H7 (cell line): ENCODE measurements around the gene ACTL10. TPM values are rescaled to one million over a fixed set of nuclear protein-coding genes. Genes with fewer than 3 reads are reported as not detected.

ENCODE experiments used
- DNase-seq: peaks from one replicate; pipeline ENCODE4 v3.0.0; 2012
- H3K27me3 ChIP-seq: 2 replicates; pipeline ENCODE4 v1.6.0; 2011; ENCODE audit warnings: mild to moderate bottlenecking, low read length; ENCODE audit not compliant: control insufficient read depth, insufficient read depth
- H3K36me3 ChIP-seq: replicated peaks from 2 replicates; pipeline ENCODE4 v1.5.1; 2011; ENCODE audit warnings: low read length; ENCODE audit not compliant: control insufficient read depth, insufficient read depth
- H3K4me3 ChIP-seq: 2 replicates; pipeline ENCODE4 v1.5.1; 2011; ENCODE audit warnings: low read depth, mild to moderate bottlenecking, control low read depth, low read length, moderate library complexity; ENCODE audit not compliant: insufficient read depth
- total RNA-seq: library from RNA; depleted of rRNA; stranded (reverse); fragments of >200 nt; shearing (Covaris generic); gene quantifications from 2 replicates; pipeline ENCODE4 v1.2.3, GENCODE V29; 2014

Gene ACTL10
- total RNA-seq, 1 experiment from 2014 or later: 1.4 TPM

- DNase-seq: peak; percentile 74
Observed at GRCh38 chr20:33653900-33654596, 12.7 kb upstream of the ACTL10 start.

GRCh38 chr20:33654680-33655161, 12.0 kb upstream of the ACTL10 start:
- no peaks in the 10 kb centered on the region for H3K27me3 ChIP-seq
- DNase-seq: peak; percentile 53
- H3K36me3 ChIP-seq: peaks cover 4% of the 10 kb centered on the region
- no peak overlapping the region for H3K4me3 ChIP-seq

More at GRCh38 chr20:33653900-33654596, 12.7 kb upstream of the ACTL10 start:
- no peaks in the 10 kb centered on the region for H3K27me3 ChIP-seq
- no peak overlapping the region for H3K4me3 ChIP-seq
- peaks cover 4% of the 10 kb centered on the region for H3K36me3 ChIP-seq

GRCh38 chr20:33655164-33655563, 11.6 kb upstream of the ACTL10 start:
- Histone ChIP-seq H3K36me3 (peaks cover 4% of the 10 kb centered on the region), H3K27me3 (no peaks in the 10 kb centered on the region), H3K4me3 (no peak overlapping the region)
- DNase-seq: no peak

GRCh38 chr20:33656010-33656782, 10.5 kb upstream of the ACTL10 start:
- DNase-seq: peak; percentile 46
- Histone ChIP-seq H3K27me3 (no peaks in the 10 kb centered on the region), H3K36me3 (peaks cover 4% of the 10 kb centered on the region), H3K4me3 (no peak overlapping the region)

GRCh38 chr20:33656783-33657703, 9.7 kb upstream of the ACTL10 start:
- DNase-seq: peak; percentile 47
- peaks cover 4% of the 10 kb centered on the region for H3K36me3 ChIP-seq
- no peak overlapping the region for H3K4me3 ChIP-seq
- H3K27me3 ChIP-seq: no peaks in the 10 kb centered on the region

DNA sequence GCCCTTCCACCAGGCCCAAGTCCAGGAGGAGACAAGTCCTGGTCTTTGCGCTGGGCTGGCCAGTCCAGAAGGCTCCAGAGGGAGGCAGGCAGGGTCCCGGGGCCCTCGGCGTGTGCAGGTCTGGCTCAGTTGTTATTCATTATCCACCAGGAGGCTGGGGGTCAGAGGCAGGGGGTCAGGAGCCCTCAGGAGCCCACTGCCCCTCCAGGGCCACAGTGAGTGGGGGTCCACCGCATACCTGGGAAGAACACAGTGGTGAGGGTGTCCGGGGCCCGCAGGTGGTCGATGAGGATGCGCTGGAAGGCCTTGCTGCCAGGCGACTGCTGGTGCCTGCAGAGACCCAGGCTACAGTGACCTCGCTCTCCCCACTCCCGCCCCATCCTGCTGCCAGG, 9.0 kb upstream of the ACTL10 start:
- H3K4me3 ChIP-seq: no peak overlapping the region
- peaks cover 4% of the 10 kb centered on the region for H3K36me3 ChIP-seq
- H3K27me3 ChIP-seq: no peaks in the 10 kb centered on the region
- no peak for DNase-seq

- peak; percentile 53 for DNase-seq
- H3K27me3 ChIP-seq: no peaks in the 10 kb centered on the region
Observed at GRCh38 chr20:33658510-33658909, 8.2 kb upstream of the ACTL10 start.

DNA sequence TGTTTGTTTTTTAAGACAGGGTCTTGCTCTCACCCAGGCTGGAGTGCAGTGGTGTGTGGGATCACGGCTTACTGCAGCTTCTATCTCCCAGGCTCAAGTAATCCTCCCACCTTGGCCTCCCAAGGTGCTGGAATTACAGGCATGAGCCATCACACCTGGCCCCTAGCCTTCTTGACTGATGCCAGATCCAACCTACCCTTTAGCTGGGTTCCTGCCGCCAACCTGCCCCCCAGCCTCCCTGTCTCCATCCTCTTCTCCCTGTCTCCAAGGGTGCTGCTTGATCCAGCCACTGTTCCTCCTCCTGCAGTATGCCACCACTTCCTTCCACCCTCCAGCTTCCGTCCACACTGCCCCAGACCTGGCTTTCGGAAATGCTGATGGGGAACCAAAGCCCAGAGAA, 7.8 kb upstream of the ACTL10 start:
- H3K36me3 ChIP-seq: peaks cover 4% of the 10 kb centered on the region
- no peak for DNase-seq
- no peaks in the 10 kb centered on the region for H3K27me3 ChIP-seq
- no peak overlapping the region for H3K4me3 ChIP-seq

More at GRCh38 chr20:33658510-33658909, 8.2 kb upstream of the ACTL10 start:
- Histone ChIP-seq H3K36me3 (peaks cover 4% of the 10 kb centered on the region), H3K4me3 (no peak overlapping the region)

GRCh38 chr20:33659341-33660034, 7.3 kb upstream of the ACTL10 start:
- peaks cover 4% of the 10 kb centered on the region for H3K36me3 ChIP-seq
- H3K27me3 ChIP-seq: no peaks in the 10 kb centered on the region
- H3K4me3 ChIP-seq: no peak overlapping the region
- peak; percentile 48 for DNase-seq

- peaks cover 4% of the 10 kb centered on the region for H3K36me3 ChIP-seq
- H3K4me3 ChIP-seq: no peak overlapping the region
- H3K27me3 ChIP-seq: no peaks in the 10 kb centered on the region
- DNase-seq: peak; percentile 32
Observed at GRCh38 chr20:33660035-33660684, 6.6 kb upstream of the ACTL10 start.

DNA sequence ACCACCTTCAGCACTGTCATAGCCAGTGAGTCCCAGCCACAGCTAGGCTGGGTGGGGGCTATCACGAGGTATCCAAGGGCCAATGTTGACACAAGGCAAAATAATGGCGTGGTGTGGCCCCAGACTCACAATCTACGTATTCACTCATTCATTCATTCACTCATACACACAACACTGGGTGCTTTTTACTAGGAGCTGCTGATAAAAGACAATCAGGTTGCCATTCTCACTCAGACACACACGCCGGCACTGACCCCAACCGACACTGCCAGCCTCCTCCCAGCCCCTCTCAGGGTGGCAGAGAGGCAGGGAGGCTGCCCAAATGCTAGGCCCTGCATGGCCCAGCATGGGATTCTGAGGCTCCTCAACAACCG, 6.1 kb upstream of the ACTL10 start:
- no peak for DNase-seq
- no peaks in the 10 kb centered on the region for H3K27me3 ChIP-seq
- peaks cover 4% of the 10 kb centered on the region for H3K36me3 ChIP-seq
- no peak overlapping the region for H3K4me3 ChIP-seq

GRCh38 chr20:33662172-33662571, 4.6 kb upstream of the ACTL10 start, which contains the start of gene C20orf144:
TSS of gene C20orf144 (plus strand) at chr20:33662327. CDS start at chr20:33662346, 19 bp downstream.
- Histone ChIP-seq H3K4me3 (peak within 1 kb of the TSS; percentile 79), H3K27me3 (peaks cover under 1% of the 10 kb centered on the region; the same call in 1 of the 2 replicates), H3K36me3 (peaks cover 4% of the 10 kb centered on the region)
- no peak for DNase-seq
